ENCODE measurements around the gene ISYNA1.

DNA sequence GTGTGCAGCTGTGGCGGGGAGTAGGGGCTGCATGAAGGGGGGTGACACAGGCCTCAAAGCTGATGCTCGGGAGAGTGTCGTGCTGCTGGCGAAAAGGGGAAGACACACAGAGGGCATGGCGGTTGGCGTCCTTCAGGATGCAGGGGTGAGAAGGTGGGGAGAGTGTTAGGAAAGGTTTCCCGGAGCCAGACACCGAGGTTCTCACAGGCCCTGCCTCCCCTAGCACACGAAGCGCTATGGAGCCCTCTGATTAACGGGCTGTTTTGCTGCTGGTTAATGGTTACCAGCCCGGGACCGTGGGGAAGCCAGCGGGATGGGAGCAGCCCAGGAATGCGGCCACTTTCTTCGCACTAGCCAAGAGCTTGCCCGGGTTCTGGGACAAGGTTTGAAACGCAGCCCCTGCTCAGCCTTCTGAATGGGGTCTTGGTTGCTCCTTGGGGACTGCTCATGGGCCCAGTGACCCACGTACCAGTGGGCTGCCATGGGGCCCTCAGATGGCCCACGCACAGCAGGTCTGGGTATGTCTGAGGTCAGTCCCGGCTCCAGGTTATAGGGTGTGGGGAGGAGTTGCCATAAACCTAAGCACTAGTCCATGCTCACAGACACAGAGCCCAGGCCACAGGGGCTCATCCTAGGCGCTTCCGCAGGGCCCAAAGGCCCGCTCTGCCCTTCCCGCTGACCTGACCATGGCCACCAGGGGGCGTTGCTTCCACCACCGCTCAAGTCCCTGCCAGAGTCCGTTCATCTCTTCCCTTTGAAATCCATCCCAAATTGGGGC lies 31.3 kb upstream of the ISYNA1 start:
- TF ChIP-seq, protein P1, sequence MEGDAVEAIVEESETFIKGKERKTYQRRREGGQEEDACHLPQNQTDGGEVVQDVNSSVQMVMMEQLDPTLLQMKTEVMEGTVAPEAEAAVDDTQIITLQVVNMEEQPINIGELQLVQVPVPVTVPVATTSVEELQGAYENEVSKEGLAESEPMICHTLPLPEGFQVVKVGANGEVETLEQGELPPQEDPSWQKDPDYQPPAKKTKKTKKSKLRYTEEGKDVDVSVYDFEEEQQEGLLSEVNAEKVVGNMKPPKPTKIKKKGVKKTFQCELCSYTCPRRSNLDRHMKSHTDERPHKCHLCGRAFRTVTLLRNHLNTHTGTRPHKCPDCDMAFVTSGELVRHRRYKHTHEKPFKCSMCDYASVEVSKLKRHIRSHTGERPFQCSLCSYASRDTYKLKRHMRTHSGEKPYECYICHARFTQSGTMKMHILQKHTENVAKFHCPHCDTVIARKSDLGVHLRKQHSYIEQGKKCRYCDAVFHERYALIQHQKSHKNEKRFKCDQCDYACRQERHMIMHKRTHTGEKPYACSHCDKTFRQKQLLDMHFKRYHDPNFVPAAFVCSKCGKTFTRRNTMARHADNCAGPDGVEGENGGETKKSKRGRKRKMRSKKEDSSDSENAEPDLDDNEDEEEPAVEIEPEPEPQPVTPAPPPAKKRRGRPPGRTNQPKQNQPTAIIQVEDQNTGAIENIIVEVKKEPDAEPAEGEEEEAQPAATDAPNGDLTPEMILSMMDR (IDR thresholded peaks at IDR 0.05): peak; percentile 47 to 80 (median 75)
- no peak for TF ChIP-seq POLR2A (IDR thresholded peaks at IDR 0.05)

Data from Peyer's patch (tissue), 4 donors.